Stomach (tissue), 4 donors: ENCODE results near the gene ZNF519.

Experiments used
- EP300 ChIP-seq: sonication (generic); formaldehyde crosslinking; IDR thresholded peaks from one replicate; pipeline ENCODE4 v1.6.1; 2017; ENCODE audit warnings: antibody characterized with exemption
- POLR2A ChIP-seq, 4 donors: fragments of 450-650 bp; IDR thresholded peaks; one replicate each; pipeline ENCODE4 v1.6.1; 2016; ENCODE audit warnings: antibody characterized with exemption in 4 of 4, control low read depth in 2 of 4, mild to moderate bottlenecking in 1 of 4, moderate library complexity in 1 of 4
- POLR2AphosphoS5 ChIP-seq, 3 donors: sonication (generic); formaldehyde crosslinking; IDR thresholded peaks; one replicate each; pipeline ENCODE4 v1.6.1; 2016; ENCODE audit warnings: antibody characterized with exemption in 3 of 3
- TF ChIP-seq, protein P1 (sequence below), 7 experiments: fragments of 450-650 bp in 4 of 7; fragments of 200-600 bp in 3 of 7; sonication (generic) in 3 of 7; IDR thresholded peaks; one replicate each; pipeline ENCODE4 v1.5.1; 2016 to 2019; ENCODE audit warnings: antibody characterized with exemption in 7 of 7, control low read depth in 2 of 7, mild to moderate bottlenecking in 1 of 7

DNA sequence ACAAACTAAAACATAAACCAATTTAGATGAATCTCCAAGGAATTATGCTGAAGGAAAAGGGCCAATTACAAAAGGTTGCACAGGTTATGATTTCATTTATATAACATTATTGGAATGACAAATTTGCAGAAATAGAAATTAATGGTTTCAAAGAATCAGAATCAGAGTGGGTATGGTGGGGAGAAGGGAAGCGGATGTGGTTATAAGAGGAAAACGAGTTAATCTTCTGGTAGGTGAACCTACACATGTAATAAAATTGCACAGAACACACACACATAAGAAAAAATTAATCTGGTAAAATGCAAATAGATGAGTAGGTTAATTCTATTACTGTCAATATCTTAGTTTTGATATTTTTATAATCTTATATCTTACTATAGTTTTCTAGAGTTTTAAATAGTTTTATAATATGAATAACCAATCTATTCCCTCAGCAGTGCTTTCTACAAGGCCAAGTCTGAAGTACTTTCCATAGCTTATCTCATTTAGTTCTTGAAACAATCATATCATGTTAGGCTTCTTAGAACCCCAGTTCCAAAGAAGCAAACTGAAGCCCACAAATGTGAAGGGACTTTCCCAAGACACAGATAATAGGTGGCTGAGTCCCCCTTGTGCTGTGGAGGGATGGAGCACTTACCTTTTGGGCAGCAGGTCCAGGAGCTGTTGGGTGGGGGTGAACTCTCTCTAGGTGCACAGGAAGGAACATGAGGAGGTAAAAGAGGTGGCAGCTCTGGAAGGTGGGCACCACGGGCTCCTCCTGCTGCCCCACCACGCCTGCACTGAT is 31.5 kb downstream of the ZNF519 start:
- TF ChIP-seq, protein P1, sequence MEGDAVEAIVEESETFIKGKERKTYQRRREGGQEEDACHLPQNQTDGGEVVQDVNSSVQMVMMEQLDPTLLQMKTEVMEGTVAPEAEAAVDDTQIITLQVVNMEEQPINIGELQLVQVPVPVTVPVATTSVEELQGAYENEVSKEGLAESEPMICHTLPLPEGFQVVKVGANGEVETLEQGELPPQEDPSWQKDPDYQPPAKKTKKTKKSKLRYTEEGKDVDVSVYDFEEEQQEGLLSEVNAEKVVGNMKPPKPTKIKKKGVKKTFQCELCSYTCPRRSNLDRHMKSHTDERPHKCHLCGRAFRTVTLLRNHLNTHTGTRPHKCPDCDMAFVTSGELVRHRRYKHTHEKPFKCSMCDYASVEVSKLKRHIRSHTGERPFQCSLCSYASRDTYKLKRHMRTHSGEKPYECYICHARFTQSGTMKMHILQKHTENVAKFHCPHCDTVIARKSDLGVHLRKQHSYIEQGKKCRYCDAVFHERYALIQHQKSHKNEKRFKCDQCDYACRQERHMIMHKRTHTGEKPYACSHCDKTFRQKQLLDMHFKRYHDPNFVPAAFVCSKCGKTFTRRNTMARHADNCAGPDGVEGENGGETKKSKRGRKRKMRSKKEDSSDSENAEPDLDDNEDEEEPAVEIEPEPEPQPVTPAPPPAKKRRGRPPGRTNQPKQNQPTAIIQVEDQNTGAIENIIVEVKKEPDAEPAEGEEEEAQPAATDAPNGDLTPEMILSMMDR (IDR thresholded peaks at IDR 0.05) = no peak
- TF ChIP-seq POLR2A (IDR thresholded peaks at IDR 0.05) (no peak), EP300 (no peak), POLR2AphosphoS5 (IDR thresholded peaks at IDR 0.05) (no peak)
